GM18951 (cell line): ENCODE data around the gene ADAM12.

ENCODE experiments used
- POLR2A ChIP-seq: IDR thresholded peaks from 4 replicates; pipeline ENCODE4 v1.6.1; 2011; ENCODE audit warnings: mild to moderate bottlenecking; ENCODE audit not compliant: insufficient read length, insufficient read depth; ENCODE audit errors: extremely low read depth
- in situ Hi-C: fragments of 300-500 bp; cut with MboI; formaldehyde crosslinking; loops from one replicate; pipeline ENCODE4 v1.12.0; 2022; ENCODE audit warnings: low sequenced_read_pairs, mixed read lengths, inconsistent platforms; ENCODE audit not compliant: unreplicated experiment

ADAM12 gene

DNA sequence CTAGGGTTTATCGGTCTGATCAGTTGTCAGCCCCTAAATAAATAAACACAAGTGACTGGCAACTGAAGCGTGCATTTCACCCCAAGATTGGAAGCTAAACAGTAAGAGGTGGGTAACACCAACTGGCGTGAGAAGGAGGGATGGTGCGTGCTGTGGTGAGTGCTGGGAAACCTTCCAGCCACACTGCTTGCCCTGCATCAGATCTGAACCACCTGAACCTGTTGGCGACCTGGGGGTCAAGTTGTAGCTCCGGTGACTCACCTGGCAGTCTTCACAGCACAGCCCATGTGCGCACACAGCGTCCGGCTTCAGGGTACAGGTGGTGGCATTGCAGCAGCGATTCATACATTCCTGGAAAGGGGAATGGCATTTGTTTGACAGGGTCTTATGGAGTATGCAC, 321.8 kb downstream of the ADAM12 start:
- in situ Hi-C loops = no loop called here
- TF ChIP-seq POLR2A = no peak

GRCh38 chr10:126065751-126066377, 322.4 kb downstream of the ADAM12 start:
- no peak for TF ChIP-seq POLR2A
- in situ Hi-C loops = no loop called here

- in situ Hi-C loops = no loop called here
- TF ChIP-seq POLR2A = no peak
These were observed 323.8 kb downstream of the ADAM12 start for GRCh38 chr10:126064512-126064911.

GRCh38 chr10:126063353-126063791, 324.9 kb downstream of the ADAM12 start:
- no peak for TF ChIP-seq POLR2A
- in situ Hi-C loops = no loop called here

DNA sequence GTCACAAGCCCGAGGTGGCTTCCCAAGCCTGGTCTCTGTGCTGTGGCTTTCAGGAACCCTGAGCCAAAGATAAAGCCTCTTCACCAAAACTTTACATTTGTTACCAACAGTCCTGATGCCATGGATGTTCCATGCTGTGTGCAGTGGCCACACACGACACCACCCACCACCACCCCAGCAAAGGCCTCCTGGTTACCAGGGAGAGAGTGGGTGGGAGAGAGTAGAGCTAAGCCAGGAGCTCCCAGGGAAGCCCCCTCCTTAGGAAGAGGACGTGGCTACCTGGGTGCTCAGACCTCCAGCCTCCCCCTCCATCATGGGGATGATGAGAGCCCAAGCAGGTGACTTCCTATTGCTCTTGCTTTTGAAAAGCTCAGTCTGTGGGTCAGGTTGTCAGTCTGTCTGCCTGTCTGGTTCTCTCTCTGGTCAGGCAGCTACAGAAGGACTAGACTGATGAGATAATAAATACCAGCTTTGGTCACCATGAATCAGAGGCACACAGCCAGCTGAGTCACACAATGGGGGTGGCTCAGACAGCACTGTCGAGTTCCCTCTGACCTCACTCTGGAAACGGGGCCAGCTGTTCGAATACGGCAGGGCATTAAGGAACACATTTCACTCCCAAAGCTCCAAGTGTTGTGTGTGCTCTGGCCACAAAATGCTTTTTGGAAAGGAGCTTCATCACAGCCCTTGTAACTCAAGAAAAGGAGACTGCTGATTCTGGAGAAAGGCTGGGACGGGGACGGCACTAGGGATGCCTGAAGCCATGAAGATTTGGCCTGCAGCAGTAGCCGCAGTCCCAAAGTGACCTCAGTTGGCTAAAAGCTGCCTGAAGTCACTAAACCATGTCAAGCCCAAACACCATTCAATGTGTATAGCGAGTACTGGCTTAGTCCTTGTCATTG, 325.9 kb downstream of the ADAM12 start:
- in situ Hi-C loops = no loop called here
- no peak for TF ChIP-seq POLR2A

- TF ChIP-seq POLR2A = no peak
- in situ Hi-C loops = no loop called here
These were observed 326.8 kb downstream of the ADAM12 start for GRCh38 chr10:126061526-126061925.

DNA sequence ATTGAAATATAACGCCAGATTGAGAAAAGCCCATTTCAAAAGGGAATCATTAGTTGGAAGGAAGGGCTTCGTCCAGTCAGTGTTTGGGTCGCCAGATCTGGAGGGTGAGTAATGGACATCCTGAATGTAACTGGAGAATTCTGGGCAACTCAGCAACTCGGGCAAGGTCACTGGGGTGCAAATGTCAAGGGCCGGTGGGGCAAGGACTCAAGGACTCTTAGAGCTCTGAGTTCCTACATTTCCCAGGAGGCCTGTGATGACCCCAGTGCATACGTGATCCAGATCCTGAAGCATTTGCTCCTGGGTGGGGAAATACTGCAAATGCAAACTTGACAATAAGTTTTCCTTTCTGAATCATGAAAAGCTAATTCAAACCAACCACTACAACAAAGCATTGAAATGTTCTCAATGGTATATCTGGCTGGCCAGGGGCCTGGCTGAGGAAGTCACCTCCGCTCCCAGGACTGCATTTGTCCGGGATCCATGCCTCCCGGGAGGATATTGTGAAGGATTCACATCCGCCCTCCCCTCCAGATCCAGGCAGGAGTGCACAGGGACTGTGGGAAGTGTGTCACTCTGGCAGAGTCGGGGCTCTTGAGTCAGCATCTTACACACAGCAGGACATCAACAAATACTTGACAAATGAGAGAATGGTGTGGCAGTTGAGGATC, 327.9 kb downstream of the ADAM12 start:
- in situ Hi-C loops = no loop called here
- TF ChIP-seq POLR2A = no peak

- TF ChIP-seq POLR2A = no peak
- in situ Hi-C loops = no loop called here
These were observed 329.0 kb downstream of the ADAM12 start for GRCh38 chr10:126059076-126059826.

- in situ Hi-C loops = no loop called here
- no peak for TF ChIP-seq POLR2A
These were observed 329.8 kb downstream of the ADAM12 start for GRCh38 chr10:126058507-126058906.

DNA sequence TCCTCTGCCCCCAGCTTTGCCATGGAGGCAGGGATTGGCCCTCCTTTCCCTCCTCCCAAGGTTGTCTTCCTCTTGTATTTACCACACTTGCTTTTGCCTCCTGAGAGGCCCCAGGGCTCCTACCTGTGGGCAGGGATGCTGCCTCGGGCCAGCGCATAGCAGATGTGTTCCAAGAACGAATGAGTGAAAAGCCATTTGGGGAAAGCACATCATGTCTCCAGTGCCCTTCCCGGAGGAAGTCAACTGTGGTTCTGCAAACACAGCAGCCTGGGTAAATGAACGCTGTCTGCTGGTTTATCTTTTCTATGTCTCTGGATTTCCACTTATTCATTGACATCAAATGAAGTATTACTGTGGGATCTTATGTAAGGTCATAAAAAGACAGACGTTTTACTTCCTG, 330.2 kb downstream of the ADAM12 start:
- in situ Hi-C loops = no loop called here
- TF ChIP-seq POLR2A = no peak

DNA sequence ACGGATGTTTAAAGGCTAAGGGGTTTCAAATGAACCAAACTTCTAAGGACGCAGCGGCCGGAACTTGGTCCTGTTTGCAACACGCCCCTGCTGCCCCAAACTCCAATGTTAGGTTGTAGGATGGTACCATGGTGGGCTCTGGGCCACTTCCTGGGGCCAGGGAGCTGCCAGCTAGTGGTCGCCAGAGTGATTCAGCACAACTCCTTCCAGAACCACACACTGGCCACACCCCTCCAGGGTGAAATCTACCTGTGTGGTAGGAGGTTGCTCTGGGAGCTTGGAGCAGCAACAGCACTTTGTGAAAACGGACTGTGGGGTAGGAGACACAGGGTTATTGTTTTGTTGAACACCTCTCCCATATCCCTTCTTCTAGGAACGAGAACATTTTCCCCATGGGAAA, 330.8 kb downstream of the ADAM12 start:
- in situ Hi-C loops = no loop called here
- no peak for TF ChIP-seq POLR2A

DNA sequence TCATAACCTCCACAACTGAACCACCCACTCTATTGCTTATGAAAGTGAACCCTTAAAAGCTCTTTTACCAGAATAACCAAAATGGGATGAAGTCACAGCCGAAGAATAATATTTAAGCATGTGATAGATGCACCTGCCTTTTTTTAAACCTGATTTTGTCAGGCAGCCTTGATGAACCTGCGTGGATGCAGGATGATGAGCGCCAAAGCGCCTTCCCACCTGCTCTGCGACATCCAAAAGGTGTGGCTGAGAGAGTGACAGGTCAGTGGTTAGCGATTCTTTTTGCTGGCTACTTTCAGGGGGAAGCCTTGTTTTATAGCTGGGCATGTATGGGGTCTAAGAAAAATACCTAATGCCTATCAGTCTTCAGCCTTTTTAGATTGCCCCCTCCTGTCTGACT, 334.1 kb downstream of the ADAM12 start:
- in situ Hi-C loops = no loop called here
- no peak for TF ChIP-seq POLR2A

- in situ Hi-C loops = no loop called here
- TF ChIP-seq POLR2A = no peak
These were observed 336.1 kb downstream of the ADAM12 start for GRCh38 chr10:126052171-126052570.
